A172 (cell line): ENCODE results near the gene LZTS3. TPM values are rescaled to one million over a fixed set of nuclear protein-coding genes. Genes with fewer than 3 reads are reported as not detected.
"Not testable (repeated sequence)": the region's sequence is repeated elsewhere in the genome, so short reads cannot be mapped to it uniquely, and the experiment has no call there.

ENCODE experiments used
- DNase-seq: peaks from one replicate; pipeline ENCODE4 v3.0.0-alpha.2; 2015; ENCODE audit warnings: low spot score
- total RNA-seq: library from RNA; depleted of rRNA; stranded (reverse); fragments of >200 nt; shearing (Covaris generic); gene quantifications from 2 replicates; pipeline ENCODE4 v1.2.3, GENCODE V29; 2014

LZTS3 gene
- total RNA-seq, 1 experiment from 2014 or later = 2.7 TPM

DNA sequence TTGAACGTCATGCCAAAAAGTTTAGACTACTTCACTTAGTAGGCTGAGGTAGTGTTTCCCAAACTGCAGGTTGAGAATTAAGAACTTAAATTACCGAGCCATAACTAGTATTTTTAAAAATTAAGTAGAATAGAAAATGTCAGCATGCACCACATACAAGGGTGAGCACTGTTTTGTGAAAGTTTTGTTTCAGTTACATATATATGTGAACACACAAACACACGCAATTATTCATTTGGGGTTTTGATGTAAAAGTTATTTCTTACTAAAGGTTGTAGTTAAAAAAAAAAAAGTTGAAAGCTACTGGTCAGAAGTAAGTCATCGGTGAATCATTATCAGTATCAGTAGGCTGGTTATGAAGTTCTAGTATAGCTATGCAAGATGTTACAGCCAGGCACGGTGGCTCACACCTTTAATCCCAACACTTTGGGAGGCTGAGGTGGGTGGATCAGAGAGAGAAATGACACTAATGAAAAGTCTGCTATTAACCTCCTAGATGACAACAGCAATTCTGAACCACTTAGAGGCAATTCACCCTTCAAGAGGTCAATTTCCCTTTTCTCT lies 37.8 kb downstream of the LZTS3 start:
- DNase-seq = no peak

DNA sequence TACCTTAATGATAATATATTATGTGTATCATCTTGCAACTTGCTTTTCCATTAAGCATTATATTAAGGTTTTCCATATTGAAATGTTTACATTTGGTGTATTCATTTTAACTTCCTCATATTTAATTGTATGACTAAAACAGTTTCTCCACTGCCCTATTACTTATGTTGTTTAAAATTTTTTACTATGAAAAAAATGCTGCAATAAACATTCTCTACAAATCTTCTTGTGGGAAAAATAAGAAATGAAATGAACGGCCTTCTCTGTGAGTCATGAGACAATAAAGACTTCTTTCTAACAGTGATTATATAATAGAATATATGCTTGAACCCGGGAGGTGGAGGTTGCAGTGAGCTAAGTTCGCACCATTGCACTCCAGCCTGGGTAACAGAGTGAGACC lies 39.2 kb downstream of the LZTS3 start:
- no peak for DNase-seq

DNA sequence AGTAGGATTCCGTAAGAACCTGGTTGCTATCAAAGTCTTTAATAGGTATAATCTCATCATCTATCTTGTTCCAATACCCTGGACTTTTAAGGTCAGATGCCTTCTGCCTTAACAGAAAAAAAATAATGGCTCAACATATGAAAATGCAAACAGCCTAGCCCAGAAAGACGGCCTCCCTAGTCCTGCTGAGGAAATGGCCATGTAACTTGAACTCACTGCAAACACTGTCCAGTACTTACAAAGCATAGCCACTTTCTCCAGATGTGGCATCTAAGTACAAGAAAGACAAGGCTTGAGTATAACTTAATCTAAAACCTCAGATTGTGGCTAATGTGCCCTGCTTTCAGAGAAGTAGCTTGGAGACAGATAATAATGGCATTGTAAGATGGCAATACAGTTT lies 40.2 kb downstream of the LZTS3 start:
- DNase-seq = no peak

DNA sequence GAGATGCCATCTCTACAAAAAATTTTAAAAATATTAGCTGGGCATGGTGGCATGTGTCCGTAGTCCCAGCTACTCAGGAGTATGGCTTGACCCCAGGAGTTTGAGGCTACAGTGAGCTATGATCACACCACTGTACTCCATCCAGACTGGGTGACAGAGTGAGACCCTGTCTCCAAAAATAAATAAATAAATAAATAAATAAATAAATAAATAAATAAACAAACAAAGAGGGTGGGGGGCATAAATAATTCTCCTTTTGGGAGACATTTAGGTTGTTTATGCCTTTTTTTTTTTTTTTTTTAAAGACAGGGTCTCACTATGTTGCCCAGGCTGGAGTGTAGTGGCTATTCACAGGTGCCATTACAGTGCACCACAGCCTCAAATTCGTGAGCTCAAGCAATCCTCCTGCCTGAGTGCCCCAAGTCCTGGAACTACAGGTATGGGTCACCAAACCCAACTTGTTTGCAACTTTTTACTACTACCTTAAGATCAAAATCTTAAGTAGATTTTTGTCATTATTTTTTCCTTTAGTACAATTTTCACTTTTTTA lies 43.2 kb downstream of the LZTS3 start:
- DNase-seq = no peak

DNA sequence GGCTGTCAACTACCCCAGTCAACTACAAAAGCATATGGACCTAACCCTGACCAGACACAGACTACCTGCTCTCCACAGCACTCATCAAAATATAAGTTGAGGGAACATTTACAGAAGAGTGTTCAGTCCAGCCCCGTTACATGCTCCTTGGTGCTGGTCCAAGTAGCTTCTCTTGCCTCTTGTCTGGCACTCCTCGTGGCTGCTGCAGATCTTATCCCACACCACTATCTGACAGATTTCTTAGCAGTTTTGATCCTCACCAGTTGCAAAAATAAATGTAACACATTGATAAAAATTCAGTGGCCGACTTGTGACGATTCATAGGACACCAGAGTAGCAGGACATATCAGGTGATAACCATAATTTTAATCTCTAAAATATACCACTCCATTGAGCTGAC lies 44.3 kb downstream of the LZTS3 start:
- no peak for DNase-seq

DNA sequence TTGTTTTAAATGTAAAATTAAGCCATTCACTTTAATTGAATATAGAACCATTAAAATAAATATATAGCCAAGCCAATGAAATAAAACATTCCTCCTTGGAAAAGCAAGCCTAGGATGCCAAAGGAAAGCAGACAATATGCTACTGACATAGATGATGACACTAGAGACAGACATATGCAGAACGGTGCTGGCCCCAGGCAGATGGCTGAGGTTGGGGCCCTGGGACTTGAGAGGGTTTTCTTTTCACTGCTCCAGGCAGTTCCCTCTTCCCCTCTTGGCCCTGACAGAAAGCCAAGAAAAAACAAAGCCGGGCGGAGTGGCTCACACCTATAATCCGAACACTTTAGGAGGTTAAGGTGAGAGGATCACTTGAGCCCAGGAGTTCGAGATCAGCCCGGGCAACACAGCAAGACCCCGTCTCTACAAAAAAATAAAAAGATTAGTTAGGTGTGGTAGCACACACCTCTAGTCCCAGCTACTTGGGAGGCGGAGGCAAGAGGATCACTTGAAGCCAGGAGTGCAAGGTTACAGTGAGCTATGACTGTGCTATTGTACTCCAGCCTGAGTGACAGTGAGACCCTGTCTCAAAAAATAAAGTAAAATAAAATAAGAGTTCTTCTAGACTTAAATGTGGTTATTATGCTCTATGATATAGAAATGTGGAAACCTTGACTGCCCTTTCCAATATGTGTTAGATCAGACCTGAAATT lies 44.9 kb downstream of the LZTS3 start:
- no peak for DNase-seq

DNA sequence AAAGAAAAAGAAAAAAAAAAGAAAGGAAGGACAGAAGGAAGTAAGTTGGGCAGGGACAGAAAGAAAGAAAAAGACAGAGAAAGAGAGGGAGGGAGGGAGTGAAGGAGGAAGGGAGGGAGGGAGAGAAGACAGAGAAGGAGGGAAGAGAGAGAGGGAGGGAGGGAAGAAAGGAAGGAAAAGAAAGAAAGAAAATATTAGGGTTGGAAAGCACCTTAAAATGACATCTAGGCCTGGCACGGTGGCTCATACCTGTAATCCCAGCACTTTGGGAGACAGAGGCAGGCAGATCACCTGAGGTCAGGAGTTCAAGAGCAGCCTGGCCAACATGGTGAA lies 46.9 kb downstream of the LZTS3 start:
- DNase-seq = no peak

DNA sequence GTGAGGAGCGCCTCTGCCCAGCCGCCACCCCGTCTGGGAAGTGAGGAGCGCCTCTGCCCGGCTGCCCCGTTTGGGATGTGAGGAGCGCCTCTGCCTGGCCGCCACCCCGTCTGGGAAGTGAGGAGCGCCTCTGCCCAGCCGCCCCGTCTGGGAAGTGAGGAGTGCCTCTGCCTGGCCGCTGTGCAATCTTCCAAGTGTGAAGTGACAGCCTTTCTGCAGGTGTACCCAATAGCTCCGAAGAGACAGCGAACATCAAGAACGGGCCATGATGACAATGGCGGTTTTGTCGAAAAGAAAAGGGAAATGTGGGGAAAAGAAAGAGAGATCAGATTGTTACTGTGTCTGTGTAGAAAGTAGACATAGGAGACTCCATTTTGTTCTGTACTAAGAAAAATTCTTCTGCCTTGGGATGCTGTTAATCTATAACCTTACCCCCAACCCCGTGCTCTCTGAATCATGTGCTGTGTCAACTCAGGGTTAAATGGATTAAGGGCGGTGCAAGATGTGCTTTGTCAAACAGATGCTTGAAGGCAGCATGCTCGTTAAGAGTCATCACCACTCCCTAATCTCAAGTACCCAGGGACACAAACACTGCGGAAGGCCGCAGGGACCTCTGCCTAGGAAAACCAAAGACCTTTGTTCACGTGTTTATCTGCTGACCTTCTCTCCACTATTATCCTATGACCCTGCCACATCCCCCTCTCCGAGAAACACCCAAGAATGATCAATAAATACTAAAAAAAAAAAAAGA lies 47.4 kb downstream of the LZTS3 start:
- not testable (repeated sequence) for DNase-seq

DNA sequence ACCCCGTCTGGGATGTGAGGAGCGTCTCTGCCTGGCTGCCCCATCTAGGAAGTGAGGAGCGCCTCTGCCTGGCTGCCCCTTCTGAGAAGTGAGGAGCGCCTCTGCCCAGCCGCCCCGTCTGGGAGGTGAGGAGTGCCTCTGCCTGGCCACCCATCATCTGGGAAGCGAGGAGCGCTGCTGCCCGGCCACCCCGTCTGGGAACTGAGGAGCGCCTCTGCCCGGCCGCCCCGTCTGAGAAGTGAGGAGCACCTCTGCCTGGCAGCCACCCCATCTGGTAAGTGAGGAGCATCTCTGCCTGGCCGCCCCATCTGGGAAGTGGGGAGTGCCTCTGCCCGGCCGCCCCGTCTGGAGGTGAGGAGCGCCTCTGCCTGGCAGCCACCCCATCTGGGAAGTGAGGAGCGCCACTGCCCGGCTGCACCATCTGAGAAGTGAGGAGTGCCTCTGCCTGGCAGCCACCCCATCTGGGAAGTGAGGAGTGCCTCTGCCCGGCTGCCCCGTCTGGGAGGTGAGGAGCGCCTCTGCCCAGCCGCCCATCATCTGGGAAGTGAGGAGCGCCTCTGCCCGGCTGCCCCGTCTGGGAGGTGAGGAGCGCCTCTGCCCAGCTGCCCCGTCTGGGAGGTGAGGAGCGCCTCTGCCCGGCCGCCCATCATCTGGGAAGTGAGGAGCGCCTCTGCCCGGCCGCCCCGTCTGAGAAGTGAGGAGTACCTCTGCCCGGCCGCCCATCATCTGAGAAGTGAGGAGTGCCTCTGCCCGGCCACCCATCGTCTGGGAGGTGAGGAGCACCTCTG lies 48.4 kb downstream of the LZTS3 start:
- not testable (repeated sequence) for DNase-seq

DNA sequence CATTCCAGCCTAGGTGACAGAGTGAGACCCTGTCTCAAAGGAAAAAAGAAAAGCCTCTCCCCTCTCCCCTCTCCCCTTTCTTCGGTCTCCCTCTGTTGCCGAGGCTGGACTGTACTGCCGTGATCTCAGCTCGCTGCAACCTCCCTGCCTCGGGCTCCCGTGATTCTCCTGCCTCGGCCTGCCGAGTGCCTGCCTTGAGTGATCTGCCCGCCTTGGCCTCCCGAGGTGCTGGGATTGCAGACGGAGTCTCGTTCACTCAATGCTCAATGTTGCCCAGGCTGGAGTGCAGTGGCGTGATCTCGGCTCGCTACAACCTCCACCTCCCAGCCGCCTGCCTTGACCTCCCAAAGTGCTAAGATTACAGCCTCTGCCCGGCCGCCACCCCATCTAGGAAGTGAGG lies 49.2 kb downstream of the LZTS3 start:
- not testable (repeated sequence) for DNase-seq

DNA sequence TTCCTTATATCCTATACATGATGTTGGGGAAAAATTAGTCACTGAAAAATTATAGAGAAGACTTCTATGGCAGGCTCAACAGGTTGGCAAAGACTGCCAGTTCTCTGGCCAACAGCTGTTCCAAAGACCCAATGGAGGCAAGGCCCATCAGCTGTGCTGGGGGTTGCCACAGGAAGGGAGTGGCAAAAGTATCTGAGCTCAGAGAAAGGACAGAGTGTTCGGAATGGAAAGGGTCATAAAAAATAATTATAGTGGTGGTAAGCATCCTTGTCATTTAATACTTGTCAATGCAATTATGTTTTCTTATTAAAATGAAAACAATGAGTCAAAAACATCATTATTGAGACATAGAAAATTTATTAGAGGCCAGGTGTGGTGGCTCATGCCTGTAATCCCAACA lies 49.8 kb downstream of the LZTS3 start:
- DNase-seq = no peak

DNA sequence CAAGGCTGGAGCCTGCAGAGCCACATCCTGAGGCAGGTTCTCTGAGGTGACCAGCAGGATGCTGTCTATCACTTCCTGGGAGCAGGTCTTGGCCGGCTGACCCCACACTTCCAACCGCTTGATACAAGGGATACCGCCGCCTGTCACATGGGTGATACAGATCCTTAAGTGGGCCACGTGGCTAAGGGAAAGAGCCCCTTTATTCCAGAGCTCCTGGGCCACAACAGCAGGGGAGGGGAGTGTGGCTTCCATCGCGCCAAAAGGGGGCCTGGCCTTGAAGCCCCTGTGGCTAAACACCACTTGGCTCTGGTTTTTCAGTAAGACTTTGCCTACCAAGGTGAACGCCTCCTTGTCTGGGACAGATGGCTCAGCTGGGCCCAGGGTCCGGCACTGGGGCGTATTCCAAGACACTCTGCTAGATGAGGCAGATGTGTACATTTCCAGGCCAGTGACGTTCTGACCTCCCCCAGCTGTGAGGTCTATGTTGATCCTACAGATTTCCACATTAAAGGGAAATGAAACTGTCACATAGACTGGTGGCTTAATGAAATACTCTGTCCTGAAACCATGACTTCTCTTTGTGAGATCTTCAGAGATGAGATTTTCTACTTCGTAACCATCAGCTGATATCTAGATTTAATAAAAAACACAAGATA lies 51.3 kb downstream of the LZTS3 start:
- DNase-seq = no peak

DNA sequence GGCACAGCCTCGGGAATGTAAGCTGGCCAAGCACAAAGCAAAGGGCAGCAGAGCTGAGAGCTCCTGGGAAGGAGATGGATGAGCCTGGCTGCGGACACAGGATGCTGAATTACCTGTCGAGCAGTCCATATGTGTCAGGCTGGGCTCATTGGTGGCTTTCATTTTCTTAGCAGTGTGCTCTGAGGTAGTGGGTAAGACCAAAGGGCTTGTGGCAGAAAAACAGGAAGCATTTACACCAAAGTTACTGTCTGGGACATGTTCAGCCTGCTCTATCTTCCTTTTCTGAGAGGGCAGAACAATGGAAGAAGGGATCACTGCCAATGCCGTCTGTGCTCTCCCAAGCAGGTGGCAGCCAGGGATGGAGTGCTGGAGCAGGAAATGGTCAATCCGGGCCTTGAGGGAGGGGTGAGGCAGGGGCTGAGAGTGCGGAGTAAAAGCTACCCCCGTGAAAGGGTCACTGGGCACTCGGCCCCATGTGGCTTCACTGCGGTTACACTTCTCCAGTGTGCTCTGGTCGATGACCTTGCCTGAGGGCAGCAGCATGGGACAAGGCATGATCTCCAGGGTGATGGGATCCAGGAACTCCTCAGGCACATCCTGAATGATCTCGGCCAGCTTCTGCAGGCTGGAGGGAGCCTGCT lies 52.0 kb downstream of the LZTS3 start:
- no peak for DNase-seq

DNA sequence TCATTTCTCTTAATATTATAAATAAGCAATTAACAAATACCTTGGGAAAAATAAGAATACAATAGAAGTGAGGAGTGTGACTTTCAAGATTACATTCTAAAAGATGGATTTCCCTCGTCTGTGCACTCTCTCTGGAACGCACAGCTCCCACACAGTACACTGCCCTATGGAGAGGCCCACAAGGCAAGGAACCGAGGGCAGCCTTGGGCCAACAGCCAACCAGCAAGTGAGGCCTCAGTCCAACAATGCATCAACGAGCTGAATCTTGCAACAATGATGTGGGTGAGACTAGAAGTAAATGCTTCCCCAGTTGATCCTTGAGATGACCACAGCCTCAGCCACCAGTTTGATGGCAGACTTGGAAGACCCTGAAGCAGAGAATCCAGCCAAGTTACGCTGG lies 54.3 kb downstream of the LZTS3 start:
- no peak for DNase-seq

DNA sequence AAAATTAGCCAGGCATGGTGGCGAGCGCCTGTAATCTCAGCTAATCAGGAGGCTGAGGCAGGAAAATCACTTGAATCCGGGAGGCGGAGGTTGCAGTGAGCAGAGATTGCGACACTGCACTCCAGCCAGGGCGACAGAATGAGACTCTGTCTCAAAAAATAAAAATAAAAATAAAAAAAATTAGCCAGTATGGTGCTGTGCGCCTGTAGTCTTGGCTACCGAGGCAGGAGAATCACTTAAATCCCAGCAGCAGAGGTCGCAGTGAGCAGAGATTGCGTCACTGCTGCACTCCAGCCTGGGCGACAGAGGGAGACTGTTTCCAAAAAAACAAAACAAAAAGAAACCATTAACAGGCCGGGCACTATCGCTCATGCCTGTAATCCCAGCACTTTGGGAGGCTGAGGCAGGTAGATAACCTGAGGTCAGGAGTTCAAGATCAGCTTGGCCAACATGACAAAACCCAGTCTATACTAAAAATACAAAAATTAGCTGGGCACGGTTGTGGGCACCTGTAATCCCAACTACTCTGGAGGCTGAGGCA lies 55.4 kb downstream of the LZTS3 start:
- not testable (repeated sequence) for DNase-seq

DNA sequence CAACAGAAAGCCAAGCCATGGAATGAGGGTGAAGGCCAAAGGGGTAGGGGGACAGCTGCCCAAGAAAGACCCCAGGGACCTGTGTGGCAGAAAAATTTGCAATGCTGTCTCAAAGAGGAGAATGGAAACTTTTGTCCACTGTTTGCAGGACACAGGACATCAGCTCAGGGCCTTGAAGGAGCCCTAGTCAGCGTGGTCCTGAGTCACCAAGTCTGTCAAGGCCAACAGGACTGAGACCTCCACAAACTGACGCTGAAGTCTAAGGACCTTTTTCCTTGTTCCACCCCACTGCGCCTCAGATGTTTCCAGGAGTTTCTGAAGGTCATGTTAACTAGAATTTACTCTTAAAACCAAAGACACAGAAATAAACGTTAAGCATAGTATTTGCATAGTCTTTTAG lies 57.0 kb downstream of the LZTS3 start:
- DNase-seq = no peak

DNA sequence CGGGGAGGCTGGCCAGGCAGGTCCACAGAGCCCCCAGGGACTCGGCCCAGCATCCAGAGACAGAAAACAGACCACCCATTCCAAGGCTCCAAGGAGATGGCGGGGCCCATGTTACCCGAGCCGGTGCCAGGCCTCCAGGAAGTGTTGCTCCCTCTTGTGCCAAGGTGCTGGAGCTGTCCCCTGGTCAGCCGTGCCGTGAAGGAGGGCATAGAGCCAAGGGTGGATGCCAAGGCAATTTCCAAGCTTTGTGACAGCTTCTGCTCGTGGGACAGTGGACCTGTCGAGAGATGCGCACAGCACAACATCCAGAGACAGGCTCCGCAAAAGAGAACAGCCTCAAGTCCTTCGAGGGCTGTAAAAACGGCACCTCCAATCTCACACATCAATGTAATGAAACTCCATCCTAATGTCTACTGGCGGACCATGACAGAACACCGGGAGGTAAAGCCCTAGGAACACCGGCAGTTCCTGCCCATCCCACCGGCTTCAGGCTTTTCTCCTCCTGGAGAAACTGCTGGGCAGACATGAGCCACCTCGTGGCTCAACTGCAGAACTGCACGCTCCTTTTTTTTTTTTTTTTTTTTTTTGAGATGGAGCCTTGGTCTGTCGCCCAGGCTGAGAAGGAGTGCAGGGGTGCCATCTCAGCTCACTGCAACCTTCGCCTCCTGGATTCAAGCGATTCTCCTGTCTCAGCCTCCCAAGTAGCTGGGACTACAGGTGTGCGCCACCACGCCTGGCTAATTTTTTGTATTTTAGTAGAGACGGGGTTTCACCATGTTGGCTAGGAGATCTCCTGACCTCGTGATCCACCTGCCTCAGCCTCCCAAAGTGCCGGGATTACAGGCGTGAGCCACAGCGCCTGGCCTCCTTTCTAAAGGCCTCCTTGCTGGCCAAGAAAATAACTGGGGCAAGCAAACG lies 57.9 kb downstream of the LZTS3 start:
- DNase-seq = peak; percentile 53
